GM18867 (cell line): ENCODE data around the gene MDFI.

ENCODE experiments used
- ATAC-seq: cut with Tn5 transposase; IDR thresholded peaks from one replicate; pipeline ENCODE4 v1.9.1; 2021; ENCODE audit warnings: mild to moderate bottlenecking, moderate library complexity; ENCODE audit not compliant: unreplicated experiment

MDFI gene

GRCh38 chr6:41684311-41685180 lies 46.3 kb downstream of the MDFI start:
- ATAC-seq, result no peak

GRCh38 chr6:41685641-41686380 lies 47.5 kb downstream of the MDFI start:
- no peak for ATAC-seq

- ATAC-seq, result no peak
These were observed 49.4 kb downstream of the MDFI start for GRCh38 chr6:41687501-41688175.

DNA sequence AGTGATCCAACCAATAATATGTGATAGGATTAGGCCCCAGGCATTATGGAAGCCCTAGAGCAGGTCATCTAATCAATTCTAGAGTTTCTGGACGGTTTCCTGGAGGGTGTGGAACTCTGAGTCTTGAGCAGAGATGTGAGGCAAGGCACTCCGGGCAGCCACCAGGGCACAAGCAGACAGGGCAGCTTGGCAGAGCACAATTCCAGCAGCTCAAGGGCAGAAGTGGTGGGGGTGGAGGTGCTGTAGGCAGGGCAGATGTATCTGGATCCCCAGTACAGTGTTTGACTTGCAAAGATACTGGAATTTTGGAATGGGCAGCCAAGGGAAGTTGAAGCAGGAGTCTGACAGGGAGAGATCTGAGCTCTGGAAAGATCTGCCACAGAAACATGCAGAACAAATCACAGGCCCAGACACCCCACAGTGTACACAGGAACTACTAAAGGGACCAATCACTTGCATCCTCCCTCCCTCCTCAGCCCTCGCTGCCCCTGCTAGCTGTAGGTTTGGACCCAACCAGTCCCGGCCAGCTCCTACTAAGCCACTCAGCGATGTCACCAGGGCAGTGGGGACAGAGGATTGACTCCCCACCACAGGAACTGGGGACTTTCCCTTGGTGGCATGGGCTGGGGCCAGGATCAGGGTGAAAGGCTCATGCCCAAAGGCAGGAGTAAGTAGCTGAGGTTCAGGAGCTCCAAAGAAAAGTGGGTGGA lies 50.1 kb downstream of the MDFI start:
- ATAC-seq, result no peak

DNA sequence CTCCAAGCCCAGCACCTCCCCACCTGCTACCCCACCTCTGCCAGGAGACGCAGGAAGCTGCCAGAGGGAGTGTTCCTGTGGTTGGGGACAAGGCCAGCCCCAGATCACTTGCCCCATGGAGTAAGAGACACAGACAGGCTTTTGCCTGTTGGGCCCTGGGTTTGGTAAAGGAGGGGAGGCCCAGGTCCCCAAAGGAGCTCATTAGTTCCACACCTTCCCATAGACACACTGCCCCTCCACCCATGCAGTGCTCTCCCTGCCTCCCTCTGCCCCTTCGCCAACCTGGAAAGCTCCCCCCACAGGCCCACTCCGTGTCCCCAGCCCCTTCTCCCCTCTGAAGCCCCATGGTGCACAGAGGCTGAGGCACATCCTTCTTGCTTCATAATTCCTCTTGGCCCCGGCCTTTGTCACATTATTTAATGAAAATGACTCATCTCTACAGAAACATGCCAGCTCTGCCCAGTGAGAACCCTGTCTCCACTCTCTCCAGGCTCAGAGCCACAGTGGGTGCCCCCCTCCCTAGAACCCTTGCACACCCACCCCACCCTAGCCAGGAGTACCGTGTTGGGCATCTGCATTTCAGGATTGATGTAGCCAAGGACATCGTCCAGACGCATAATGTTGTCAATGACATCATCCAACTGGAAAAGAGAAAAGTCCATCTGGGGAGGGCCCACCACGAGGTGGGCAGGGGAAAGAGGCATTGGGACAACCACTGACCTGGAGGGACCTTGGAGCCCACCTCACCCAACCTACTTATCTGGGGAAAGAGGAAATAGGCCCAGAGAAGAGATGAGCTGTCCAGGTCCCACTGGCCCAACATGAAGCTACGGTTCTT lies 51.1 kb downstream of the MDFI start:
- ATAC-seq, result no peak

GRCh38 chr6:41690541-41691330 lies 52.5 kb downstream of the MDFI start:
- ATAC-seq, result no peak

DNA sequence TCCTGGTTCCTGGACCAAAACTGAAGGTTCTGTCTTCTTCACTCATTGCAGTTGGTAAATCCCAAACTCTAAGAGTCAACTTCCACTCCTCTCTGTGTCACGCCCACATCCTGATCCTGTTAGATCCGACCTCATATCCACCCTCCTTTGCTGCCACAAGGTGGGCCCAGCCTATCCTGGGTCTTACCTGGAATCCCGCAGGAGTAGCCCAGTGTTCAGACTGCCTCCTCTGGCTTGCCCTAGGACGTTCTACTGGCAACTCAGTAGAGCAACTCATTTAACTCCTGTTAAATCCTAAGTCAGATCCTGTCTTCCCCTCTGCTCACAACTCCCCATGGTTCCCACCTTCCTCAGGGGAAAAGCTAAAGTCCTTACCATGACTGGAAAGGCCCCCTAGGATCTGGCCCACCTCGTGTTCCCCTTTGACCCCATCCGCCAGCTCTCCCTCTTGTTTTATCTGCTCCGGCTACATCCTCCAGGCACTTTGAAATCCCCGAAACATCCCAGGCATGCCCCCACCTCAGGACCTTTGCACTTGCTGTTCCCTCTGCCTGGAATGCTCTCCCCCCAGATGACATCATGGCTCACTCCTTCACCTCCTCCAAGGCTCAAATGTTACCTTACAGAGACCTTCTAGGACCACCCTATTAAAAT lies 53.3 kb downstream of the MDFI start:
- ATAC-seq, result no peak

DNA sequence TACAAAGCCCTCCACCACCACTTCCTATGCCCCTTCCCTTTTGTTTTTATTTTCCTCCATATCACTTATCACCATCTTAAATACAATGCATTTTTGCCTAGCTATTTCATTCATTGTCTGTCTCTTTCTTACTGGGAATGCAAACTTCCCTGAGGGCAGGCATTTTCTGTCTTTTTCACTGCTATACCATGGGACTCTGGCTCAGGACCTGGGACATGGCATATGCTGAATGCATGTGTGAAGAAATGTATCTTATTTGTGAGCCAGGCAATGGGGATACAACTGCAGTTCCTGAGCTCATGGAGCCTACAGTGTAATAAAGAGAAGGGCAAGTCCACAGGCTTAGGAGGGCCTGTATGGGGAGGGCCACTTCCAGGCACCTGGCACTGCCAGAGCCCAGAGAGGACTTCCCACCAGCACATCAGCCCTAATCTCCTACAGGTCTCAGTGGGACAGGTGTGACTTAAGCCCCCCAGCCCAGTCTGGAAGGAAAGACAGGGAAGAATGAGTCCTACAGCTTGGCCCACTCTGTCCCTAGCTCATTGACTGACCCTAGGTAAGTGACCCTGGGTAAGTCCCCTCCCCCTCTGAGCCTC lies 53.9 kb downstream of the MDFI start:
- no peak for ATAC-seq

DNA sequence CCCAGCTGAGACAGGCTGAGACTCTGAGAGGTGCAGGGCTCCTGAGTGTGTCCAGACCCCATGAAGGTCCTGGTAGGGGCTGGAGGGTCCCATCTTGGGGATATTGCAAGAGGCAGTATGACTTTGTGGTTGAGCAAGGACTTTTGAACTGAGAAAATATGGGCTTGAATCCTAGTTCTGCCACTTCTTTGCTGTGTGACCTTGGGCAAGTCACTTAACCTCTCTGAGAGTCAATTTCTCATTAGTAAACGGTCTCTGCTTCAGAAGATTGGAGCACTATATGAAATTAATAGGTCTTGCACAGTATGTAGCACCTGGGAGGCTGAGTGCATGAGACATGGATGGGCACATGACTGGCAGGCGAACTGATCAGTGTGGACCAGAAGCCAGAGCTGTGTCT lies 54.5 kb downstream of the MDFI start:
- ATAC-seq, result no peak

DNA sequence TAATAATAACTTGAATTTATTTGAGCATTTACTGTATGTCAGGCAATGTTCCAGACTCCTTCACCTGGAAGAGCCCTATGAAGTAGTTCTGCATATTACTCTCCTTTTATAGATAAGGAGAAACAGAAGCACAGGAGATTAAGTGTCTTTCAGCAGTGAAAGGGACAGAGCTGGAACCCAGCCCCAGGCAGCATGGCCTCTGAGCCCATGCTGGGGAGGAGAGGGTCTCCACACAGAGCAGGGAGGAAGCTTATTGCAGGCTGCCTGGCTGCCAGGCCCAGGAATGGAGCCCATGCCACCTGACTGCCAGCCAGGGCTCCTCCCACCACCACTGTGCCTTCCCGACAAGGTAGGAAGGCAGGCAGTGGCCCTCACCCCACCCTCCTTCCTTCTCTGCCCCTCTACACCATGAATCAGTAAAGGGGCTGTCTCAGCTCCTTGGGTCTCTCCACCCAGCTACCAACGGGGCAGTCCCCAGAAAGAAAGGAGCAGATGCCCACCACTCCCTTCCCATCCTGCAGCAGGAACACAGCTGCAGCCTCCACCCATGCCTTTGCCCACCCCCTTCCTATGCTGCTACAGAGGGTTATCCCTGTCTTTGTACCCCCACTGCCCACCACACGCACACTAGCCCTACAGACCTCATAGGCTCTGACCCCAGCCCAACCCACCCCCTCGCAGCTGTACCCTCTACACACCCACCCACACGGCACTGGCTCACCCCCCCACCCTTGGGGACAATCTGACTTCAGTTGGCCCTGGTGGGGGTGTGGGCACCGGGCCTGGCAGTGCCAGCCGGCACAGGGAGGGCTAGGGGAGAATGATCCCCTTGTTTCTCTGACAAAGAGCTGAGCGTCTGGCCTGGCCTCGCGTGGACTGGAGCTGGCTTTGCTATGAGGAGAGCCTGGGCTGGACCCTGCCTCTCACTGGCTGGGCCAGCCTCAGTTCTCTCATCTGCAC lies 55.3 kb downstream of the MDFI start:
- no peak for ATAC-seq

DNA sequence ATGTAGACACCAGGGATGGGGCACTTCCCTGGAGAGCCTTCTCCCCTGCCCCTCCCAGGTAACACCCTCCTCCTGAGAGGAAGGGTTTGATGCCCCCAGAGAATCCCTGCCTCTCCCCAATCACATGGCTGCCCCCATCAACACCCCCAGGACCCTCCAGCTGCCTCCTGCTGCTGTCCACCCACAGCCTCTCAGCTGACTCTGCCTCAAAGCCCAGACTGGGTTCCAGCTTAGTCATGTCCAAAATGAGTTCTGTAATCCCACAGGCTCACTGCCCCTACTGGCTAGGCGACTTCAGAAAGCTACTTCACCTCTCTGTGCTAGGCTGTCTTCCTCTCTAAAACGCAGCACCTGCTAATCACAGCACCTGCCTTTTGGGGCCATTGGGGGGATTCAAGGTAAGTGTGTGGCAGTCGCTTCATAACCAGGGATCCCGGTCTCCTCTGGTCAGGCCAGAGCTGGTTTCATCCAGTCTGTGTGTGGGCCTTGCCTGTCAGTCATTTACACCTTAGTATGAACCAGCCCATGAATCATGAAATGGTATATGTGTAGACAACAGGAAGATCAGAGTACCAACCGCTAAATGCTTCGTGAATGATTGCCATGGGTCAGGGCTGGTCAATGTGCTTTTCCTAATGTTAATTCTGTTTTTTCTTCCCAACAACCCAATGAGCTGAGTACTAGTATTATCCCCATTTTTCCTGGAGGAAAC lies 56.7 kb downstream of the MDFI start:
- ATAC-seq, result no peak

DNA sequence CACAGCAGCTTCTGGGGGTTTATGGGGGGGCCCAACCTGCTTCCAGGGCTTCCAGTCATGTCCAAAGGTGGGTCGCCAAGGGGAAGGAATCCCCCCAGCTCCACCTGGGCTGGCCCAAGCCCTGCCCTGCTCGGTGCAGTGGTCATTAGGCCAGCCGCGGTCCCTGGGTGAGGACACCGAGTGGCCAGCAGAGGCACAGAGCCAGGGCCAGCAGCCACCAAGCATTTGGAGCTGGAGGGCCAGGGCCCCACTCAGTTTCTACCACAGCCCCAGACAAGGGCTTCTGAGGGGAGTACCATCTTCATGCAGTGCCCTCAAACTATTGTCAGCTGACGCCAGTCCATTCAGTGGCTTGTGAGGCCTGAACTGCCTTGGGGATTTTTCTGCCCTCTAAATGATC lies 57.6 kb downstream of the MDFI start:
- ATAC-seq, result no peak

DNA sequence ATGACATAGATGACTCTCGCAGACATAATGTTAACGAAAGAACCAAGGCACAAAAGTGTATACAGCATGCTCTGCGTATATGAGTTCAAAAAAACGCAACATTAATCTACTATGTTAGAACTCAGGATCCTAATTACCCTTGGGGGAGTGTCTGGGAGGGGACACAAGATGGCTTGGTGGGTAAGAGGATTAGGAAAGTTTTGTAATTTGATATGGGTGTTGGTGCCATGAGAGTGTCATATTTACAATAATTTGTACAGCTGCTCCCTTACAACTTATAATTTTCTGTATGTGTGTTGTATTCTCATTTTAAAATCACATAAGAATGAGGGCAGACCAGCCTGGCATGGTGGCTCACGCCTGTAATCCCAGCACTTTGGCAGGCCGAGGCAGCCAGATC lies 58.5 kb downstream of the MDFI start:
- ATAC-seq, result no peak

DNA sequence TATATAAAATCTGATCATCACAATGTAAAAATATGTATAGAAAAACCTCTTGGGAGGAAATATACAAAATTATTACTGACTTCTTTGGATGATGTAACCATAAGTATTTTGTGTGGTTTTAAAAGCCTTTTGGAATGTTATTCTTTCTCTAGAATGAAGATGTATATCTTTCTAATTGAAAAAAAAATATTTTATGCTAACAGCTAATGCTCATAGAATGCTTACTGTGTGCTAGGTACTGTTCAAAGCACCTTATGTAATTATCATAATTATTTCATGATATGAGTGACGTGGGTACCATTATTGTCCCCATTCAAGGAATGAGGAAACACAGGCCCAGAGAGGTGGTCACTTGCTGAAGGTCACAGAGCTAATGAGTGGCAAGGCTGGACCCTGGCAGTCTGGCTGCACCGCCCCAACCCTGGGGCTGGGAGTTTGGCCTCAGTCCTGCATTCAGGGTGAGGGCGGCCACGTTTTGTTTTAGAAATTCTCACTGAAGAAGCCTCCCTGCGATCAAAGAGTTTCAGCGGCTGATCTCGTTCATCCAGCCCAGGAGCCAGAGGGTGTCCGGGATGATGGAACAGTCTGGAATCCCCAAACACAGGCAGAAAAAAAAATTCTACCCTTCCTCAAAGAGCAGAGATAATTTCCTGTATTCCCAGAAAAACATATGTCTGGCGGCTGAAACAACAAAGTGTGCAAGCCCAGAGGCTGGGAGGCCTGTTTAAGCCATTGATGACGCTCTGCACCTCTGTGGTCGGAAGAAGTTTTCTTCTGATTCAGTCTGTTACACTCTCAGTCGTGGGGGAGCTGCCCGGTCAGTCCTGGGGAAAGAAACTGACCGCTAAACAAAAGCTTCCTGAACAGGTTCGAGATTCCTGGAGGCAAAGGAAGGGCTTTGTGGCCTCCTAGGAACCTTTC lies 59.9 kb downstream of the MDFI start:
- no peak for ATAC-seq

- ATAC-seq, result no peak
These were observed 60.8 kb downstream of the MDFI start for GRCh38 chr6:41699063-41699462.
